Activated CD4-positive, alpha-beta memory T cell treated with anti-CD3 and anti-CD28 coated beads for 36 hours (primary cell): ENCODE results near the gene ZNF25. TPM values are rescaled to one million over a fixed set of nuclear protein-coding genes. Genes with fewer than 3 reads are reported as not detected.
"Not testable (repeated sequence)": the region's sequence is repeated elsewhere in the genome, so short reads cannot be mapped to it uniquely, and the experiment has no call there.

Experiments
- CTCF ChIA-PET: fragments of 350-600 bp; sonication (Branson Sonifier 250); formaldehyde crosslinking; loops from one replicate; lab custom pipeline; 2021; ENCODE audit warnings: antibody characterized with exemption, inconsistent platforms; lab: Charles Lee
- POLR2A ChIA-PET: fragments of 350-600 bp; sonication (Branson Sonifier 250); formaldehyde crosslinking; loops from one replicate; lab custom pipeline; 2021; ENCODE audit warnings: antibody characterized with exemption; lab: Charles Lee
- DNase-seq: peaks from one replicate; pipeline ENCODE4 v3.0.0-alpha.2; 2020
- H3K27ac Mint-ChIP-seq: one replicate; pipeline ENCODE4 v1.8.0; 2021; ENCODE audit warnings: mixed read lengths
- H3K27me3 Mint-ChIP-seq: one replicate; pipeline ENCODE4 v1.8.0; 2021; ENCODE audit warnings: mixed read lengths
- H3K36me3 Mint-ChIP-seq: one replicate; pipeline ENCODE4 v1.8.0; 2021; ENCODE audit warnings: mixed read lengths
- H3K4me1 Mint-ChIP-seq: one replicate; pipeline ENCODE4 v1.8.0; 2021; ENCODE audit warnings: low read depth, mixed read lengths
- H3K4me3 Mint-ChIP-seq: one replicate; pipeline ENCODE4 v1.8.0; 2021; ENCODE audit warnings: mild to moderate bottlenecking, mixed read lengths
- H3K9me3 Mint-ChIP-seq: one replicate; pipeline ENCODE4 v1.8.0; 2021; ENCODE audit warnings: mixed read lengths
- intact Hi-C: fragments of 100-400 bp; cut with micrococcal nuclease; formaldehyde crosslinking; loops from one replicate; pipeline ENCODE4 v1.15.1; 2023
- total RNA-seq, 2 experiments: library from RNA; stranded (reverse); gene quantifications; one replicate each; pipeline ENCODE4 v1.2.3, GENCODE V29; 2021

Gene ZNF25
- 1 to 10 TPM; 7.4 to 8.8 TPM for total RNA-seq

DNA sequence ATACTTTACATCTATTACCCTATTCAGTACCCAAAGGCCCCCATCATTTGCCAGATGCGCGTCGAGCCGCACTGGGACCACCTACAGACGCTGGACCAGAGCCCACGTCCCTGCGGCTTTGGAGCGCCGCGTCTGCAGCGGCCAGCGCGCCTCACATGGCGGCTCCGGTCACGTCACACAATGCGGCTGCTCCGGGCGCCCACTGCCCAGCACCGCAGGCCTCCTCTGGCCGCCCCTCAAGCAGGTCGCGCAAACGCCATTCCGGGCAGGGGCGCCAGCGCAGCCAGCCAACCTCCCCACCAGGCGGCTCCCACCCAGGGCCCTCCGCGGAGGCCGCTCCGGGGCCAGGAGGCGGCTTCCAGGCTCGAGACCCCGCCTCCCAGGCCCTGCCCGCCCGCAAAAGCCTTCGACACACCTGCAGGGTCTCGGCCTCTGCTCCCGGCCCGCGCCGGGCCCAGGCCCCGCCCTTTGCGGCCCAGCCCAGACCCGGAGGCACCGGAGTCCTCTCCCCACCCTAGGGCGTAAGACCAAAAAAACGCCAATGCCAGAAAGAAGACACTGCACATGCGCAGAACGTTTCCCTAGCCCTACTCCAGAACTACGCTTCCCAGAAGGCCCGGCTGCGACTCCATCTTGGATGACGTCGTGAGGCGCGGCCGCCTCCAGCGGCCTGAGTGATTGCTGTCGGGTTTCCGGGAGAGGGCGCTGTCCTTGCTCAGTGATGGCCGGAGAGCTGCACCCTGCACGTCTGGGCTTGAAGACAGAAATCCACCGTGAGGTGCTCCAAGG lies at the start of gene ZNF25:
Gene ZNF25, minus strand, starts transcription at position 557 of the 789 bp plus-strand sequence. CDS start 4,925 bp downstream, outside the sequence.
- peaks cover 7% of the 10 kb centered on the region for H3K36me3 Mint-ChIP-seq
- ChIA-PET POLR2A (interaction anchor here (1.1 to 2.2 kb wide), 6 partner anchors 34 to 426 kb away, joined by 4 to 11 read pairs (median 4); partner anchors contain the start of gene ZNF33A), CTCF (interaction anchor here (0.6 to 3.2 kb wide), 17 partner anchors 9 to 427 kb away, joined by 3 to 20 read pairs (median 4); partner anchors contain the start of genes ZNF33A and ZNF37A)
- H3K27ac Mint-ChIP-seq = peak within 1 kb of the TSS; percentile 94
- H3K4me3 Mint-ChIP-seq = peak within 1 kb of the TSS; percentile 92
- DNase-seq = peak; percentile 99
- peaks cover 15% of the 10 kb centered on the region for H3K4me1 Mint-ChIP-seq
- H3K27me3 Mint-ChIP-seq = no peaks in the 10 kb centered on the region
- intact Hi-C loops = loop anchor here (1.0 kb wide), 4 partner anchors 34 to 426 kb away; partner anchors contain the start of genes ZNF248, ZNF33A and ZNF37A
- no peaks in the 10 kb centered on the region for H3K9me3 Mint-ChIP-seq

DNA sequence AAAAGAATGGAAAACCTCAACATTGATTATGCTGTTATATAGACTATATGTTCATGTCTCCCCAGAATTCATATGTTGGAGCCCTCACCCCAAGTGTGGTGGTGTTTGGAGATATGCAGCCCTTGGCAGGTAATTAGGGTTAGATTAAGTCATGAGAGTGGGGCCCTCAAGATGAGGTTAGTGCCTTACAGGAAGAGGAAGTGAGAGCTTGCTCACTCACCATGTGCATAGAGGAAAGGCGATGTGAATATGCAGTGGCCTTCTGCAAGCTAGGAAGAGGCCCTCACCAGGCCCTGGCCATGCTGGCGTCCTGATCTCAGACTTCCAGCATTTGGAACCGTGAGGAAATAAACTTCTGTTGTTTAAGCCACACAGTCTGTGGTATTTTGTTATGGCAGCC lies 48.8 kb upstream of the ZNF25 start:
- Mint-ChIP-seq H3K27ac (peak overlapping the region; percentile 46), H3K4me1 (peaks cover 35% of the 10 kb centered on the region), H3K36me3 (peaks cover 69% of the 10 kb centered on the region), H3K4me3 (no peak overlapping the region), H3K9me3 (peaks cover 6% of the 10 kb centered on the region), H3K27me3 (no peaks in the 10 kb centered on the region)
- CTCF ChIA-PET = no interaction called here
- no peak for DNase-seq
- intact Hi-C loops = no loop called here
- POLR2A ChIA-PET = interaction anchor here (0.5 kb wide), 1 partner anchor 63 kb away, joined by 4 read pairs; no protein-coding TSS in a partner anchor

DNA sequence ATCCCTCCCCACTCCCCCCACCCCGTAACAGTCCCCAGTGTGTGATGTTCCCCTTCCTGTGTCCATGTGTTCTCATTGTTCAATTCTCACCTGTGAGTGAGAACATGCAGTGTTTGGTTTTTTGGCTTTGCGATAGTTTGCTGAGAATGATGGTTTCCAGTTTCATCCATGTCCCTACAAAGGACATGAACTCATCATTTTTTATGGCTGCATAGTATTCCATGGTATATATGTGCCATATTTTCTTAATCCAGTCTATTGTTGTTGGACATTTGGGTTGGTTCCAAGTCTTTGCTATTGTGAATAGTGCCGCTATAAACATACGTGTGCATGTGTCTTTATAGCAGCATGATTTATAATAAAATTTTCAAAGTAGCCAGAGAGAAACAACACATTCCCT lies 42.7 kb upstream of the ZNF25 start:
- H3K9me3 Mint-ChIP-seq, intact Hi-C loops, H3K4me3 Mint-ChIP-seq, DNase-seq, H3K27me3 Mint-ChIP-seq, H3K27ac Mint-ChIP-seq, POLR2A ChIA-PET, CTCF ChIA-PET: not testable (repeated sequence)
- Mint-ChIP-seq H3K4me1 (peaks cover 18% of the 10 kb centered on the region), H3K36me3 (peaks cover 66% of the 10 kb centered on the region)

DNA sequence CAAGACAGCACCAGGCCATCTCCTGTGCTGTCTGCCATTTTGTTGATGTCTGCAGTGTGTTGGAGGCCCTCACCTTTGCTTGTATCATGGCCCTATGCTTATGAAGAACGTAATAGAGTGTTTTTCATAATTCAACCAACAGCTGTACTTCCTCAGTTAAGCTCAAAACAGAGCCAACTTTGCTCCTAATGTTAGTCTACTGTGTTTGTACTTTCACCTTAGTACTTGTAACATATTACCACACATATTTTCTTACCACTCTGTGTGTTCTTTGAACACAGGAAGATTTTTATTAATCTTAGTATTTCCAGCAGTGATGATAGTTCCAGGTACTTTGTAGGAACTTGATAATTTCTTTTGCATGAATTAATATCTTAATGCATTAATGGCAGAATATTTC lies 39.9 kb upstream of the ZNF25 start:
- Mint-ChIP-seq H3K9me3 (peaks cover 4% of the 10 kb centered on the region), H3K36me3 (peaks cover 64% of the 10 kb centered on the region), H3K27ac (no peak overlapping the region), H3K4me1 (peaks cover 31% of the 10 kb centered on the region), H3K4me3 (no peak overlapping the region), H3K27me3 (no peaks in the 10 kb centered on the region)
- POLR2A ChIA-PET = no interaction called here
- no peak for DNase-seq
- CTCF ChIA-PET = interaction anchor here (1.0 kb wide), 1 partner anchor 40 kb away, joined by 3 read pairs; the partner anchor contains the start of gene ZNF25
- intact Hi-C loops = no loop called here

- intact Hi-C loops = loop anchor here (1.0 kb wide), 5 partner anchors 28 to 392 kb away; partner anchors contain the start of genes ZNF248, ZNF25 and ZNF37A
- no peaks in the 10 kb centered on the region for H3K27me3 Mint-ChIP-seq
- no peaks in the 10 kb centered on the region for H3K9me3 Mint-ChIP-seq
- peaks cover 29% of the 10 kb centered on the region for H3K4me1 Mint-ChIP-seq
- H3K36me3 Mint-ChIP-seq = peaks cover 16% of the 10 kb centered on the region
- CTCF ChIA-PET = interaction anchor here (1.4 kb wide), 2 partner anchors 33 to 35 kb away, joined by 3 to 20 read pairs; partner anchors contain the start of gene ZNF25
- POLR2A ChIA-PET = interaction anchor here (0.7 to 1.4 kb wide), 3 partner anchors 34 to 83 kb away, joined by 3 to 11 read pairs (median 9); partner anchors contain the start of gene ZNF25
- peak within 1 kb of the TSS; percentile 91 for H3K4me3 Mint-ChIP-seq
- DNase-seq = peak; percentile 95
- peak within 1 kb of the TSS; percentile 99 for H3K27ac Mint-ChIP-seq
Observed at GRCh38 chr10:38010119-38010903, 33.9 kb upstream of the ZNF25 start, which contains the start of gene ZNF33A. Gene ZNF33A (plus strand): TSS chr10:38010675. CDS start chr10:38012342, 1,667 bp downstream.

DNA sequence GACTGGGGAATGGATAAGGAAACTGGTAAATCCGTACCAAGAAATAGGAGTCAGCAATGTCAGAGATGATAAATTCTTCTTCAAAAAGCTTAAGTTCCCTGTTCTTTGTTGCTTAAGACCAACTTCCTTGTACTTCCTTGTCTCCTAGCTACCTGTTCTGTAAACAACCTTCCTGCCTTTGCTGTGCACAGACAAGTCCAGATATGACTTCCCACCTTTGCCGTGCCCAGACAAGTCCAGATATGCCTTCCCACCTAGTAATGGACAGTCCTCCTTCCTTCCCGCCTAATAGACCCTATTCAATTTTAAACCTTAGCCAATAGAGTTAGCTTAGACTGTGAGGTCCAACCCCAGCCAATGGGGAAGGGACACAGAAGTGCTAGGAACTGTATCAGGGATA lies 31.5 kb upstream of the ZNF25 start:
- no peak for DNase-seq
- Mint-ChIP-seq H3K4me1 (peaks cover 19% of the 10 kb centered on the region), H3K27ac (no peak overlapping the region), H3K36me3 (peaks cover 5% of the 10 kb centered on the region), H3K27me3 (no peaks in the 10 kb centered on the region), H3K4me3 (no peak overlapping the region), H3K9me3 (no peaks in the 10 kb centered on the region)
- intact Hi-C loops = no loop called here
- ChIA-PET CTCF (interaction anchor here (0.7 kb wide), 1 partner anchor 31 kb away, joined by 4 read pairs; no protein-coding TSS in a partner anchor), POLR2A (no interaction called here)

GRCh38 chr10:38007551-38007950 lies 31.1 kb upstream of the ZNF25 start:
- H3K36me3 Mint-ChIP-seq = peaks cover 3% of the 10 kb centered on the region
- no peaks in the 10 kb centered on the region for H3K27me3 Mint-ChIP-seq
- intact Hi-C loops = no loop called here
- H3K9me3 Mint-ChIP-seq = no peaks in the 10 kb centered on the region
- H3K4me1 Mint-ChIP-seq = peaks cover 16% of the 10 kb centered on the region
- ChIA-PET CTCF (interaction anchor here (0.7 kb wide), 1 partner anchor 30 kb away, joined by 4 read pairs; no protein-coding TSS in a partner anchor), POLR2A (no interaction called here)
- no peak overlapping the region for H3K27ac Mint-ChIP-seq
- H3K4me3 Mint-ChIP-seq = no peak overlapping the region
- no peak for DNase-seq

- DNase-seq = no peak
- intact Hi-C loops = no loop called here
- peaks cover 4% of the 10 kb centered on the region for H3K9me3 Mint-ChIP-seq
- CTCF ChIA-PET = no interaction called here
- no peak overlapping the region for H3K27ac Mint-ChIP-seq
- H3K27me3 Mint-ChIP-seq = no peaks in the 10 kb centered on the region
- H3K4me3 Mint-ChIP-seq = no peak overlapping the region
- no peaks in the 10 kb centered on the region for H3K4me1 Mint-ChIP-seq
- POLR2A ChIA-PET = interaction anchor here (1.0 kb wide), 1 partner anchor 13 kb away, joined by 5 read pairs; no protein-coding TSS in a partner anchor
- H3K36me3 Mint-ChIP-seq = no peaks in the 10 kb centered on the region
Observed at GRCh38 chr10:38003588-38003987, 27.1 kb upstream of the ZNF25 start.

- Mint-ChIP-seq H3K27me3 (no peaks in the 10 kb centered on the region), H3K4me3 (no peak overlapping the region), H3K9me3 (peaks cover 4% of the 10 kb centered on the region), H3K36me3 (no peaks in the 10 kb centered on the region), H3K27ac (no peak overlapping the region), H3K4me1 (no peaks in the 10 kb centered on the region)
- CTCF ChIA-PET = interaction anchor here (1.5 kb wide), 2 partner anchors 13 to 26 kb away, joined by 3 to 5 read pairs; no protein-coding TSS in a partner anchor
- intact Hi-C loops = no loop called here
- DNase-seq = no peak
- POLR2A ChIA-PET = no interaction called here
Observed at GRCh38 chr10:38003026-38003425, 26.6 kb upstream of the ZNF25 start.

DNA sequence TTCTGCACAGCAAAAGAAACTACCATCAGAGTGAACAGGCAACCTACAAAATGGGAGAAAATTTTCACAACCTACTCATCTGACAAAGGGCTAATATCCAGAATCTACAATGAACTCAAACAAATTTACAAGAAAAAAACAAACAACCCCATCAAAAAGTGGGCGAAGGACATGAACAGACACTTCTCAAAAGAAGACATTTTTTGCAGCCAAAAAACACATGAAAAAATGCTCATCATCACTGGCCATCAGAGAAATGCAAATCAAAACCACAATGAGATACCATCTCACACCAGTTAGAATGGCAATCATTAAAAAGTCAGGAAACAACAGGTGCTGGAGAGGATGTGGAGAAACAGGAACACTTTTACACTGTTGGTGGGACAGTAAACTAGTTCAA lies 24.0 kb upstream of the ZNF25 start:
- H3K4me3 Mint-ChIP-seq, DNase-seq, H3K27ac Mint-ChIP-seq, H3K4me1 Mint-ChIP-seq, CTCF ChIA-PET, H3K9me3 Mint-ChIP-seq, H3K36me3 Mint-ChIP-seq, POLR2A ChIA-PET, intact Hi-C loops, H3K27me3 Mint-ChIP-seq: not testable (repeated sequence)

GRCh38 chr10:37998920-37999319 lies 22.5 kb upstream of the ZNF25 start:
- H3K36me3 Mint-ChIP-seq, H3K4me1 Mint-ChIP-seq, H3K9me3 Mint-ChIP-seq, intact Hi-C loops, DNase-seq, H3K27me3 Mint-ChIP-seq, POLR2A ChIA-PET, H3K27ac Mint-ChIP-seq, H3K4me3 Mint-ChIP-seq, CTCF ChIA-PET: not testable (repeated sequence)
